Lower leg skin (tissue), 3 donors: ENCODE data around the gene CD109.

ENCODE experiments used
- CTCF ChIP-seq, 3 donors: fragments of 450-650 bp; IDR thresholded peaks; one replicate each; pipeline ENCODE4 v1.5.1; 2016; ENCODE audit warnings: antibody characterized with exemption in 3 of 3, mild to moderate bottlenecking in 3 of 3, moderate library complexity in 2 of 3
- POLR2A ChIP-seq, 2 donors: fragments of 450-650 bp; IDR thresholded peaks; one replicate each; pipeline ENCODE4 v1.6.1; 2016 to 2017; ENCODE audit warnings: antibody characterized with exemption in 2 of 2, mild to moderate bottlenecking in 1 of 2, moderate library complexity in 1 of 2

GRCh38 chr6:73696966-73697655, 1.1 kb downstream of the CD109 start:
- TF ChIP-seq POLR2A (IDR thresholded peaks at IDR 0.05): no peak
- TF ChIP-seq CTCF (IDR thresholded peaks at IDR 0.05): no peak
